WTC11 (cell line): ENCODE data around the gene FAM135A.

Experiments used
- ATF2 ChIP-seq: sonication (generic); formaldehyde crosslinking; IDR thresholded peaks from 2 replicates; pipeline ENCODE4 v1.8.1; 2022; ENCODE audit warnings: low read depth, missing genetic modification reagents, borderline replicate concordance
- ATF6 ChIP-seq: sonication (generic); formaldehyde crosslinking; IDR thresholded peaks from 2 replicates; pipeline ENCODE4 v1.8.1; 2023; ENCODE audit warnings: mild to moderate bottlenecking, missing genetic modification reagents
- CTCF ChIP-seq: fragments of 200-600 bp; IDR thresholded peaks from 2 replicates; pipeline ENCODE4 v1.8.0; 2022; ENCODE audit warnings: antibody characterized with exemption
- E2F1 ChIP-seq: sonication (generic); formaldehyde crosslinking; IDR thresholded peaks from 2 replicates; pipeline ENCODE4 v1.8.0; 2022; ENCODE audit warnings: mild to moderate bottlenecking, missing genetic modification reagents
- ESRRA ChIP-seq: sonication (generic); formaldehyde crosslinking; IDR thresholded peaks from 2 replicates; pipeline ENCODE4 v1.8.1; 2022; ENCODE audit warnings: mild to moderate bottlenecking, missing genetic modification reagents, borderline replicate concordance
- MYBL2 ChIP-seq: sonication (generic); formaldehyde crosslinking; IDR thresholded peaks from 2 replicates; pipeline ENCODE4 v1.8.1; 2023; ENCODE audit warnings: mild to moderate bottlenecking, moderate library complexity, missing genetic modification reagents
- NFYB ChIP-seq: sonication (generic); formaldehyde crosslinking; conservative IDR thresholded peaks from 2 replicates; pipeline ENCODE4 v1.8.0; 2022; ENCODE audit warnings: low read depth, missing genetic modification reagents

GRCh38 chr6:70415247-70415646 lies 1.9 kb downstream of the FAM135A start:
- TF ChIP-seq ATF2 (CRISPR knock-in tag) (no peak), E2F1 (no peak), CTCF (no peak), NFYB (CRISPR knock-in tag) (no peak), ATF6 (no peak), ESRRA (CRISPR knock-in tag) (no peak), MYBL2 (no peak)
